ENCODE measurements around the gene COL6A1. TPM values are rescaled to one million over a fixed set of nuclear protein-coding genes. Genes with fewer than 3 reads are reported as not detected.
"Not testable (repeated sequence)": the region's sequence is repeated elsewhere in the genome, so short reads cannot be mapped to it uniquely, and the experiment has no call there.

COL6A1 gene
- polyA plus RNA-seq, 3 donors: 208 to 322 (median 308) TPM

DNA sequence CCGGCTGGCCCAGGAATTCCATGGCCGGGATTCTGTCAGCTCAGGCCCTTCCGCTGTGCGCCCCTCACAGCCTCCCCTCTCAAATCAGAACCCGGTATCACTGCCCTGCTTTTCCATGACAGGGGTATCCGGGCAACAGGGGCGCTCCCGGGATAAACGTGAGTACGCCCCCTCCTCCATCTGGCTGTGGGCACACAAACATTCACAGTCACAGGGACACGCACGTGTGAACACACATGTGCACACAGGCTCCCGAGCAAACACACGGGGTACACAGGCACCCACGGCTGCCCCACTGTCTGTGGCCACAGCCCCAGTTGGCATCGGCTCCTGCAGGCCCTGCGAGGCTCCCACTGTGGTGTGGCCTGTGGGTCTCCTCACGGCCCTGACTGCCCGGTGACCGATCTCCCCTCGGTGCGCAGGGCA is 16.7 kb downstream of the COL6A1 start:
- DNase-seq (ENCODE audit: extremely low read depth in 1 of 11, low read depth in 9 of 11, low spot score in 4 of 11): no peak

DNA sequence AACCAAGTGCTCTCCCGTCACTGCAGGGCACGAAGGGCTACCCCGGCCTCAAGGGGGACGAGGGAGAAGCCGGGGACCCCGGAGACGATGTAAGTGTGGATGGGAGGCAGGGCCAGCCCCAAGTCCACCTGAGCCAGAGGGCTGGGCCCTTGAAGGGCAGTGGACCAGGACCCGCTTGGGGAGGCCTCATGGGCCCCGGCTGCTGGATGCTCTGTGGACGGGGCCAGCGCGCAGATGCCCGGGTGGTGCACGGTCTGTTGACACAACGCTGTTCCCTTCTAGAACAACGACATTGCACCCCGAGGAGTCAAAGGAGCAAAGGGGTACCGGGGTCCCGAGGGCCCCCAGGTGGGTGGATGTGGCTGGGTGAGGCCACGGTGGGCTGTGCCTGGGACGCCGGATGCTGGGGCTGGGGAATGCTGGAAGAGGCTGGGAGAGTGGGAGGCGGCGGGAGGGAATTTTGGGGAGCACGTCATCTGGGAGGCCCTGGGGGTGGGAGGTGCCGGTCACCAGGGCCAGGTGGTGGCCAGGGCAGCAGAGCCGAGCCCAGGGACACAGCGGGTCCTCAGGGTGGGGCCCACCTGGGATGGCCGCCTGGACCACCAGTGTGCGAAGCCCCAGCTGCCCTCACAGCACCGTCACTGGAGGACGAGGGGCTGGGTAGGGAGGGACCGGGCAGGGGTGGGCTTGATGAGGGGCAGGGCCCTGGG is 17.5 kb downstream of the COL6A1 start:
- no peak for DNase-seq (ENCODE audit: extremely low read depth in 1 of 11, low read depth in 9 of 11, low spot score in 4 of 11)

- no peak for DNase-seq (ENCODE audit: extremely low read depth in 1 of 11, low read depth in 9 of 11, low spot score in 4 of 11)
Observed at GRCh38 chr21:45999581-46000181, 18.1 kb downstream of the COL6A1 start.

DNA sequence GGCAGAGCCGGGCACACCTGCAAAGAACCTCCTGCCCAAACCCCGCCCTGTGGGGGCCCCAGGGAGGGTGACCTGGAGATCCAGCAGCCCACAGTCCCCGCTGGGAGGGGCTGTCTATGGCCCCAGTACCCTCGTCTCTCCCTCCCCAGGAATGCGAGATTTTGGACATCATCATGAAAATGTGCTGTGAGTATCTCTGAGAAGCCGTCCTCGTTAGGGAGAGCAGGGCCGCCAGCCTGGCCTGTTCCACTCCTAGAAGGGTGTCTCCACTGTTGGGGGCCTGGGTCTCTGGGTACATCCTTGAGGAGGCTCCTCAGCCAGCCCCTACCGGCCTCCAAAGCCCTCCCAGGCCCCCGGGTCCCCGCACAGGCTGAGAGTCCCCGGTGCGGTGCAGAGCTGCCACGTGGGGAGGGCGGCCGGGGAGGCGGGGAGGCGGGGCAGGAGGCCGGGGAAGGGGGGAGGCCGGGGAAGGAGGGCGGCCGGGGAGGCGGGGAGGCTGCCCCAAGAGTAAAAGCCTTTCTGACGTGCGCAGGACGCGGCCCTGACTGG is 18.7 kb downstream of the COL6A1 start:
- no peak for DNase-seq (ENCODE audit: extremely low read depth in 1 of 11, low read depth in 9 of 11, low spot score in 4 of 11)

DNA sequence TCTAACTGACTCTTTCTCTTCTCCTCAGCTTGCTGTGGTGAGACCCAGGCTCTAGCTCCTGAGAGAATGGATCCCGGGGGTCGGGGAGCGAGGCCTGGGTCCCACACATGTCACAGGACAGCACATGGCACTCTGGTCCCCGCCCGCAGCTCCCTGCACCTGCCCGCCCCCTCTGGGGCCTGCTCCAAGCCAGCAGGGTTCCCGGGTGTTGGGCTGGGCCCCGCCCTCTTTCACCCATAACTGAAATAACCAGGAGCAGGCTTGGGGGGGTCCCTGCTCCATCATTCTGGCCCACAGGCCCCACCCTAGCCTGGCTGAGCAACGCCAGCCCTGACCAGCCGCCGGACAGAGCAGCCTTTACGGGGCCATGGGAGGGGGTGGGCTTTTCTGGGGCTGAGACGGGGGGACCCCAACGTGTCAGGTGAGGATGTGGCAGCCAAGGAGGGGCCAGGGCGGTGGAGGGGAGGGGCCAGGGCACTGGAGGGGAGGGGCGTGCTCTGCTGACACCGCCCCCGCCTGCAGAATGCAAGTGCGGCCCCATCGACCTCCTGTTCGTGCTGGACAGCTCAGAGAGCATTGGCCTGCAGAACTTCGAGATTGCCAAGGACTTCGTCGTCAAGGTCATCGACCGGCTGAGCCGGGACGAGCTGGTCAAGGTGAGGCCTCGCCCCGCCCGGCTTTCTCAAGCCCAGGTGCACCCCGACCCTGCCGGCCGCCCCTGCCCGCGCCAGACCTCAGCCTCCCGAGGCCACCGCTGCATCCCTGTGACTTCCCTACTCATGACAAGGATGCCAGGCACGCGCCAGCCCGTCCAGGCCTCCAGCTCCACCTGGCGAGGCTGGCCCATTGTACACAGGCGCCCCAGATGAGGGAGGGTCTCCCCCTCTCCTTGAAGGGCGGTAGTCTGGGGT is 19.4 kb downstream of the COL6A1 start:
- no peak for DNase-seq (ENCODE audit: extremely low read depth in 1 of 11, low read depth in 9 of 11, low spot score in 4 of 11)

GRCh38 chr21:46001821-46002681 is 20.5 kb downstream of the COL6A1 start:
- no peak for DNase-seq (ENCODE audit: extremely low read depth in 1 of 11, low read depth in 9 of 11, low spot score in 4 of 11)

- no peak for DNase-seq (ENCODE audit: extremely low read depth in 1 of 11, low read depth in 9 of 11, low spot score in 4 of 11)
Observed at GRCh38 chr21:46002841-46003574, 21.4 kb downstream of the COL6A1 start.

- no peak for DNase-seq (ENCODE audit: extremely low read depth in 1 of 11, low read depth in 9 of 11, low spot score in 4 of 11)
Observed at GRCh38 chr21:46003575-46004007, 22.0 kb downstream of the COL6A1 start.

GRCh38 chr21:46004168-46004861 is 22.7 kb downstream of the COL6A1 start:
- DNase-seq (ENCODE audit: extremely low read depth in 1 of 11, low read depth in 9 of 11, low spot score in 4 of 11): no peak

DNA sequence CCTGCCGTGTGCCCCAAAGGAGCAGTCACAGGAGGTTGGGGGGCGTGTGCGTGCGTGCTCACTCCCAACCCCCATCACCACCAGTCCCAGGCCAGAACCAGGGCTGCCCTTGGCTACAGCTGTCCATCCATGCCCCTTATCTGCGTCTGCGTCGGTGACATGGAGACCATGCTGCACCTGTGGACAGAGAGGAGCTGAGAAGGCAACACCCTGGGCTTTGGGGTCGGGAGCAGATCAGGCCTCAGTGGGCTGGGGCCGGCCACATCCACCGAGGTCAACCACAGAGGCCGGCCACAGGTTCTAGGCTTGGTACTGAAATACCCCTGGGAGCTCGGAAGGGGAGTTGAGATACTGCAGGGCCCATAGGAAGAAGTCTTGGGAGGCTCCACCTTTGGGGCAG is 23.5 kb downstream of the COL6A1 start:
- no peak for DNase-seq (ENCODE audit: extremely low read depth in 1 of 11, low read depth in 9 of 11, low spot score in 4 of 11)

DNA sequence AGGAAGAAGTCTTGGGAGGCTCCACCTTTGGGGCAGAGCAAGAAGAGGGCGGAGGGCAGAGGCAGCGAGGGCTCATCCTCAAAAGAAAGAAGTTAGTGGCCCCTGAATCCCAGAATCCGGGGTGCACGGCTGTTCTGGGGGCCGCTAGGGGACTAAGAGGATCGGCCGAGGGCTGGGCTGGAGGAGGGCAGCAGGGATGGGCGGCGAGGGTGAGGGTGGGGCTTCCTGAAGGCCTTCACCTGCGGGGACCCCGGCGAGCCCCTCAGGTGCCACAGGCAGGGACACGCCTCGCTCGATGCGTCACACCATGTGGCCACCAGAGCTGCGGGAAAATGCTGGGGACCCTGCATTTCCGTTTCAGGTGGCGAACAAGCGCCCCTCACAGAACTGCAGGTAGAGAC is 23.9 kb downstream of the COL6A1 start:
- no peak for DNase-seq (ENCODE audit: extremely low read depth in 1 of 11, low read depth in 9 of 11, low spot score in 4 of 11)

DNA sequence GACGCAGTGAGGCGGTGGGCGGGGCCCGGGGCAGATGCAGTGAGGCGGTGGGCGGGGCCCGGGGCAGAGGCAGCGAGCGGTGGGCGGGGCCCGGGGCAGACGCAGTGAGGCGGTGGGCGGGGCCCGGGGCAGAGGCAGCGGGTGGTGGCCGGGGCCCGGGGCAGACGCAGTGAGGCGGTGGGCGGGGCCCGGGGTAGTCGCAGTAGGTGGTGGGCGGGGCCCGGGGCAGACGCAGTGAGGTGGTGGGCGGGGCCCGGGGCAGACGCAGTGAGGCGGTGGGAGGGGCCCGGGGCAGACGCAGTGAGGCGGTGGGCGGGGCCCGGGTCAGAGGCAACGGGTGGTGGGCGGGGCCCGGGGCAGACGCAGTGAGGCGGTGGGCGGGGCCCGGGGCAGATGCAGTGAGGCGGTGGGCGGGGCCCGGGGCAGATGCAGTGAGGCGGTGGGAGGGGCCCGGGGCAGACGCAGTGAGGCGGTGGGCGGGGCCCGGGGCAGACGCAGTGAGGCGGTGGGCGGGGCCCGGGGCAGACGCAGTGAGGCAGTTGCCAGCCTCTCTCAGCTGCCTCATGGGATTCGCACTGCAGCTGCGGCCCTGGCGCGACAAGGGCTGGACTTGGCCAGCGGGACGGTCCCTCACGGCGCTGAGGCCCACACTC is 24.4 kb downstream of the COL6A1 start:
- DNase-seq (ENCODE audit: extremely low read depth in 1 of 11, low read depth in 9 of 11, low spot score in 4 of 11): not testable (repeated sequence)

GRCh38 chr21:46006547-46007491 is 25.2 kb downstream of the COL6A1 start:
- no peak for DNase-seq (ENCODE audit: extremely low read depth in 1 of 11, low read depth in 9 of 11, low spot score in 4 of 11)

DNA sequence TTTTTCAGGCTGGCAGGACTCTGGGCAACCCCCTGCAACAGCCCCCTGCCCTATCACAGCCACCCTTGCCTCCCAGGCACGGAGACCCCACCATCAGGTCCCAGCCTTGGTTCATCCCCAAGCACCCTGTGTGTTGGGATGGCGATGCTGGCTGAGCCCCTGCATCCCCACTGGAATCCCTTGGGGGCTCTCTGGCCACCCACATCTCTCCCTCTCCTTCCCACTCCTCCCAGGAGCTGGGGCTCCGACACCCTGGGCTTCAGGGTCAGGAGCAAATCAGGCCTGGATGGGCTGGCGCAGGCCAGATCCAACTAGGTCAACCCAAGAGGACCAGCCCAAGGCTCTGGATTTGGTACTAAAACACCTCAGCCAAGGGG is 25.9 kb downstream of the COL6A1 start:
- no peak for DNase-seq (ENCODE audit: extremely low read depth in 1 of 11, low read depth in 9 of 11, low spot score in 4 of 11)

DNA sequence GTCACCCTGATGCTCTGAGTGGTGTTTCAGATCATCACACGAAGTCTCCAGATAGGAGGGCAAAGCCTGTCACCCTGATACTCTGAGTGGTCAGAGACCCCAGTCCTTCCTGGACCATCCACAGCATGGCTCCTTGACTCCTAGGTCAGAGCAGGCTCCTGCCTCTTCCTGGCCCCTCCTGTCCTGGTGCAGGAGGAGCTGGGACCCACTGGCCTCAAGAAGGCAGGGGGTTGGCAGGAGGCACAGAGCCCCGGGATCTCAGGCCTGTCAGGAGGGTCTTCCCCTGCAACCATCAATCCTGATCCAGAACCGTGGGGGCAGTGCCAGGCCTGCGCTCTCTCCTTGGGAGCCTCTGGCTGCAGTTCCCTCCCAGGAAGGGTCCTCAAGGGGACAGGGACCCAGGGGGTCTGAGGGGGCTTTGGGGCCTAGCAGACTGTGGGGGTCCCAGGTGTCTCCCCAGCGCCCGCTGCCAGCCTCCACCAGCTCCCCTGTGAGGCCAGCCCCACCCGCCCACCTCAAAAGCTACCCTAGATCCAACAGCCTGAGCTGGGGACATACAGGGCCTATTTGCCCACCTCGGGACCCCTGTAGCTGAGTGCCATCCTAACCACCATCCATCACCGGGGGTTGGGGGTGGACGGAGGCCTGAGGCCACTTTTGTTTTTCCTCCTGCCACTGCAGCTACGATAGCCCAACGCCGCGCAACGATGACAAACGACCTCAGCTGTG is 27.5 kb downstream of the COL6A1 start:
- no peak for DNase-seq (ENCODE audit: extremely low read depth in 1 of 11, low read depth in 9 of 11, low spot score in 4 of 11)
